GM18909 (cell line): ENCODE data around the gene IL27RA.

Experiments
- ATAC-seq: cut with Tn5 transposase; IDR thresholded peaks from one replicate; pipeline ENCODE4 v1.9.1; 2021; ENCODE audit warnings: mild to moderate bottlenecking; ENCODE audit not compliant: unreplicated experiment, poor library complexity

The IL27RA gene

DNA sequence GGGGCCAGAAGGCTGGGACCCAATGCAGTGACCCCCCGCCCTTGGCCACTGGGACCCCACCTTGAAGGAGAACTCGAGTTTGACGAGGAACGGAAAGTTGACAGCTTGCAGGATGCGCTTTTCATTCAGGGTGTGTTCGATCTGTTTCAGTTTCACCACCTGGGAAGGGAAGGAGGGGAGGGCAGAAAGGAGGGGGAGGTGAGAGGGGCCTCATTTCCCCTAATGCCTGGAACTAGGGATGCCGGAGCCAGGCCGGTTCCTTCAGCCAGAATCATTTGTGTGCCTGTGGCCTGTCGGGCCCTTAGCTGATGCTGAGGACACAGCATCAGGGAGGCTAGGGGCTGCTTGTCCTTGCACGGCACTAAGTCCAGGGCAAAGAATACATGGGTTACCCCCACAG lies 71.2 kb downstream of the IL27RA start:
- no peak for ATAC-seq
